BJ (cell line): ENCODE measurements around the gene FOLR2. TPM values are rescaled to one million over a fixed set of nuclear protein-coding genes. Genes with fewer than 3 reads are reported as not detected.

Experiments
- CTCF ChIA-PET: fragments of 350-600 bp; formaldehyde crosslinking; extraction: SDS; loops from one replicate; lab custom pipeline; 2021; ENCODE audit warnings: antibody characterized with exemption, inconsistent platforms; lab: Yijun Ruan, JAX
- POLR2A ChIA-PET: fragments of 300-600 bp; sonication (Branson Sonifier 250); formaldehyde crosslinking; extraction: SDS; loops from one replicate; lab custom pipeline; 2021; ENCODE audit warnings: antibody characterized with exemption; lab: Charles Lee
- DNase-seq: peaks from one replicate; pipeline ENCODE4 v3.0.0-alpha.2; 2011; ENCODE audit warnings: low read depth
- H3K27me3 ChIP-seq: 2 replicates; pipeline ENCODE4 v1.6.0; 2011; ENCODE audit warnings: low read length; ENCODE audit not compliant: control insufficient read depth, insufficient read depth
- H3K36me3 ChIP-seq: 2 replicates; pipeline ENCODE4 v1.5.1; 2011; ENCODE audit warnings: low read length; ENCODE audit not compliant: control insufficient read depth, insufficient read depth
- H3K4me3 ChIP-seq: 2 replicates; pipeline ENCODE4 v1.5.1; 2011; ENCODE audit warnings: low read depth, mild to moderate bottlenecking, control low read depth, low read length
- polyA plus RNA-seq: library from polyadenylated mRNA; depleted of rRNA; stranded (reverse); fragments of >200 nt; gene quantifications from 2 replicates; pipeline ENCODE4 v1.2.3, GENCODE V29; 2011
- TF ChIP-seq, protein P1 (sequence below): IDR thresholded peaks from 2 replicates; pipeline ENCODE4 v1.5.1; 2011; ENCODE audit warnings: low read depth, mild to moderate bottlenecking, control low read depth, inconsistent platforms, low read length, moderate library complexity; ENCODE audit not compliant: insufficient read depth

FOLR2 gene
- polyA plus RNA-seq, 1 experiment, result not detected

DNA sequence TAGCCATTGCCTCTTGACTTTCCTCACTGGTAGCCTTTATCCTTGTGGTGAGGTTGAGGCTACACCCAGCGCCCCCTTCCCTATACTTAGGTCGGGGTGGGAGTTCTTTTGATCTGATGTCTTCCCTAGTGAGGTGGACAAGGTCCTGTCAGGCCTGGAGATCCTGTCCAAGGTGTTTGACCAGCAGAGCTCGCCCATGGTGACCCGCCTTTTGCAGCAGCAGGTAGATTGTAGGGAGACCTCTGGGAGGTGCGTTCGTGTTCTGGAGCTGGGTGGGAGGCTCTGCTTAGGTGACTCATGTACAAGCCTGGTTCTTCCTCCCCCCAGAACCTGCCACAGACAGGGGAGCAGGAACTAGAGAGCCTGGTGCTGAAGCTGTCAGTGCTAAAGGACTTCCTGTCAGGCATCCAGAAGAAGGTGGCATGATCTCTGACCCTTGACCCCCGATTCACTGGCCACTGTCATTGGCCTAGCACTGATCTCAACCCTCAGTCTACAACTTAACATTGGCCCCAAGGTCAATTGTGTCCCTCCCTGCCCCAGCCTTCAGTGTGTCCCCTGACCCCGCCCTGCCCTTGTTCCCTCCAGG is 12.8 kb downstream of the FOLR2 start:
- ChIA-PET POLR2A (no interaction called here), CTCF (interaction anchor here (1.3 to 7.5 kb wide), 3 partner anchors 8 to 204 kb away, joined by 3 to 57 read pairs (median 3); no protein-coding TSS in a partner anchor)
- Histone ChIP-seq H3K36me3 (peaks cover 63% of the 10 kb centered on the region), H3K4me3 (no peak overlapping the region), H3K27me3 (no peaks in the 10 kb centered on the region)
- TF ChIP-seq, protein P1, sequence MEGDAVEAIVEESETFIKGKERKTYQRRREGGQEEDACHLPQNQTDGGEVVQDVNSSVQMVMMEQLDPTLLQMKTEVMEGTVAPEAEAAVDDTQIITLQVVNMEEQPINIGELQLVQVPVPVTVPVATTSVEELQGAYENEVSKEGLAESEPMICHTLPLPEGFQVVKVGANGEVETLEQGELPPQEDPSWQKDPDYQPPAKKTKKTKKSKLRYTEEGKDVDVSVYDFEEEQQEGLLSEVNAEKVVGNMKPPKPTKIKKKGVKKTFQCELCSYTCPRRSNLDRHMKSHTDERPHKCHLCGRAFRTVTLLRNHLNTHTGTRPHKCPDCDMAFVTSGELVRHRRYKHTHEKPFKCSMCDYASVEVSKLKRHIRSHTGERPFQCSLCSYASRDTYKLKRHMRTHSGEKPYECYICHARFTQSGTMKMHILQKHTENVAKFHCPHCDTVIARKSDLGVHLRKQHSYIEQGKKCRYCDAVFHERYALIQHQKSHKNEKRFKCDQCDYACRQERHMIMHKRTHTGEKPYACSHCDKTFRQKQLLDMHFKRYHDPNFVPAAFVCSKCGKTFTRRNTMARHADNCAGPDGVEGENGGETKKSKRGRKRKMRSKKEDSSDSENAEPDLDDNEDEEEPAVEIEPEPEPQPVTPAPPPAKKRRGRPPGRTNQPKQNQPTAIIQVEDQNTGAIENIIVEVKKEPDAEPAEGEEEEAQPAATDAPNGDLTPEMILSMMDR, result no peak
- no peak for DNase-seq

DNA sequence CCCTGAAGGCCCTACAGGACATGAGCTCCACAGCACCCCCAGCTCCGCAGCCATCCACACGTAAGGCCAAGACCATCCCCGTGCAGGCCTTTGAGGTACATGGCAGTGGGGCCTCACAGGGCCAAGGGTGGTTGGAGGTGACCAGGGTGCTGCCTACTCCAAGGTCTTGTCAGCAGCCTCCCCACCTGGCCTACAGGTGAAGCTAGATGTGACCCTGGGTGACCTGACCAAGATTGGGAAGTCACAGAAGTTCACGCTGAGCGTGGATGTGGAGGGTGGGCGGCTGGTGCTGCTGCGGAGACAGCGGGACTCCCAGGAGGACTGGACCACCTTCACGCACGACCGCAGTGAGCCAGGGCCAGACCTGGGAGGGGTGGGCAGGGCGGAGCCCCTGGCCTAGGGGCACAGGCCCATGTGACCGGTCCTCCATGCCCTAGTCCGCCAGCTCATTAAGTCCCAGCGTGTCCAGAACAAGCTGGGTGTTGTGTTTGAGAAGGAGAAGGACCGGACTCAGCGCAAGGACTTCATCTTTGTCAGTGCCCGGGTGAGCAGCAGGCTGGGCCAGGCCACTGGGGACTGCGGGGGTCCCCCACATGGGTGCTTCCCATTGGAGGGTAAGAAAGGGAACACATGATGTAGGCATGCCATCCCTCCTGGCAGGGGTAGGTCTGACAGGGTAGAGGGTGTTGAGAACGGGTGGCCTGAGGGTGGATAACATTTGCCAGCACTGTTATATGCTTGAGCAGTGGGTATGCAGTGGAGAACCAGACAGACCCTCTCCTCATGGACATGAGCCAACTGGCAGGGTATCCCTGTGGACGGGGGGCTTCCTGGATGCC is 13.6 kb downstream of the FOLR2 start:
- TF ChIP-seq, protein P1, result no peak
- DNase-seq, result no peak
- Histone ChIP-seq H3K36me3 (peaks cover 67% of the 10 kb centered on the region), H3K4me3 (no peak overlapping the region), H3K27me3 (no peaks in the 10 kb centered on the region)
- POLR2A ChIA-PET, result no interaction called here
- CTCF ChIA-PET, result interaction anchor here (0.8 to 7.5 kb wide), 4 partner anchors 8 to 205 kb away, joined by 3 to 57 read pairs (median 3); no protein-coding TSS in a partner anchor

DNA sequence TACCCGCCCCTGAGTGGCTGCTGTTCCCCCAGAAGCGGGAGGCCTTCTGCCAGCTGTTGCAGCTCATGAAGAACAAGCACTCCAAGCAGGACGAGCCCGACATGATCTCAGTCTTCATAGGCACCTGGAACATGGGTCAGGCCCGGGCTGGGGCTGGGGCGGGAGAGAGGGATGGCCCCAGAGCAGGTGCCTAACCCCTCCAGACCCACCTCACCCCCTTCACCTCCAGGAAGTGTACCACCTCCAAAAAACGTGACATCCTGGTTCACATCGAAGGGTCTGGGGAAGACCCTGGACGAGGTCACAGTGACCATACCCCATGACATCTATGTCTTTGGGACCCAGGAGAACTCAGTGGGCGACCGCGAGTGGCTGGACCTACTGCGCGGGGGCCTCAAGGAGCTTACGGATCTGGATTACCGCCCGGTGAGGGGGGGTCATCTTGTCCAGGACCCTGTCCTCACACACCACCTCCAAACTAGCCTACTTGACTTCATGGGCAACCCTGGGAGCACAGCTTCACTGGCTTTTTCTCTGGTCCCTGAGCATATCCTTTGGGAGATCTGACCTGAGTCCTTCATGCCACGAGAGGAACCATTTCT is 14.3 kb downstream of the FOLR2 start:
- Histone ChIP-seq H3K36me3 (peaks cover 71% of the 10 kb centered on the region), H3K4me3 (no peak overlapping the region), H3K27me3 (no peaks in the 10 kb centered on the region)
- no peak for DNase-seq
- CTCF ChIA-PET, result interaction anchor here (0.8 kb wide), 1 partner anchor 22 kb away, joined by 3 read pairs; no protein-coding TSS in a partner anchor
- TF ChIP-seq, protein P1, result no peak
- POLR2A ChIA-PET, result no interaction called here

- Histone ChIP-seq H3K36me3 (peaks cover 70% of the 10 kb centered on the region), H3K27me3 (no peaks in the 10 kb centered on the region), H3K4me3 (no peak overlapping the region)
- ChIA-PET POLR2A (no interaction called here), CTCF (interaction anchor here (0.8 kb wide), 1 partner anchor 23 kb away, joined by 3 read pairs; no protein-coding TSS in a partner anchor)
- TF ChIP-seq, protein P1, result no peak
- no peak for DNase-seq
Measured at GRCh38 chr11:72231396-72232259, 15.0 kb downstream of the FOLR2 start.
